Activated T-cell treated with anti-CD3 and anti-CD28 coated beads, Interleukin-2, amount 50 U/mL, for 72 hours (primary cell): ENCODE results near the gene JARID2. TPM values are rescaled to one million over a fixed set of nuclear protein-coding genes. Genes with fewer than 3 reads are reported as not detected.
"Not testable (repeated sequence)": the region's sequence is repeated elsewhere in the genome, so short reads cannot be mapped to it uniquely, and the experiment has no call there.

Source experiments
- ATAC-seq, 2 donors: fragments of 150-1000 bp; cut with Tn5 transposase; replicated peaks in 1 of 2; 2 replicates each; pipeline ENCODE4 v1.10.0; 2021; ENCODE audit warnings: moderate library complexity in 2 of 2, mild to moderate bottlenecking in 1 of 2
- DNase-seq, 2 donors: peaks; one replicate each; pipeline ENCODE4 v3.0.0; 2021 to 2022; ENCODE audit warnings: mixed read lengths in 1 of 2
- H3K27ac Mint-ChIP-seq: one replicate; pipeline ENCODE4 v1.8.0; 2022; ENCODE audit warnings: mild to moderate bottlenecking, moderate library complexity, mixed read lengths
- H3K27me3 Mint-ChIP-seq: one replicate; pipeline ENCODE4 v1.8.0; 2022; ENCODE audit warnings: low read depth, mixed read lengths
- H3K36me3 Mint-ChIP-seq, 2 donors: one replicate each; pipeline ENCODE4 v1.8.0; 2022; ENCODE audit warnings: mixed read lengths in 2 of 2, mild to moderate bottlenecking in 1 of 2; ENCODE audit not compliant: insufficient read depth in 2 of 2
- H3K4me1 Mint-ChIP-seq: one replicate; pipeline ENCODE4 v1.8.0; 2022; ENCODE audit warnings: low read depth, mixed read lengths
- H3K4me3 Mint-ChIP-seq, 2 donors: one replicate each; pipeline ENCODE4 v1.8.0; 2022; ENCODE audit warnings: mild to moderate bottlenecking in 2 of 2, mixed read lengths in 2 of 2, moderate library complexity in 2 of 2
- H3K9me3 Mint-ChIP-seq, 2 donors: one replicate each; pipeline ENCODE4 v1.8.0; 2022; ENCODE audit warnings: mixed read lengths in 2 of 2
- total RNA-seq, 2 donors: library from RNA; stranded (reverse); gene quantifications; one replicate each; pipeline ENCODE4 v1.2.3, GENCODE V29; 2022

Gene JARID2
- total RNA-seq, 2 donors from 2014 or later, result 37.9 to 53.0 TPM

GRCh38 chr6:15535495-15536197 is 289.8 kb downstream of the JARID2 start:
- no peak overlapping the region for H3K4me3 Mint-ChIP-seq
- H3K27me3 Mint-ChIP-seq, result no peaks in the 10 kb centered on the region
- peaks cover 2 to 9% of the 10 kb centered on the region in 2 donors for H3K36me3 Mint-ChIP-seq
- peak overlapping the region; percentile 22 for H3K27ac Mint-ChIP-seq
- peaks cover 6% of the 10 kb centered on the region for H3K4me1 Mint-ChIP-seq
- no peak for ATAC-seq
- no peak for DNase-seq
- no peaks in the 10 kb centered on the region for H3K9me3 Mint-ChIP-seq

GRCh38 chr6:15536198-15536955 is 290.5 kb downstream of the JARID2 start:
- Mint-ChIP-seq H3K4me1 (peaks cover 4% of the 10 kb centered on the region), H3K27me3 (no peaks in the 10 kb centered on the region), H3K4me3 (no peak overlapping the region), H3K27ac (peak overlapping the region; percentile 22), H3K9me3 (no peaks in the 10 kb centered on the region), H3K36me3 (peaks cover 0 to 9% of the 10 kb centered on the region in 2 donors)
- DNase-seq, result no peak
- ATAC-seq, result no peak

GRCh38 chr6:15538106-15538505 is 292.2 kb downstream of the JARID2 start:
- ATAC-seq, result no peak
- Mint-ChIP-seq H3K36me3 (peaks cover 0 to 2% of the 10 kb centered on the region in 2 donors), H3K4me1 (peaks cover 4% of the 10 kb centered on the region), H3K27ac (no peak overlapping the region), H3K9me3 (no peaks in the 10 kb centered on the region), H3K27me3 (no peaks in the 10 kb centered on the region), H3K4me3 (no peak overlapping the region)
- no peak for DNase-seq

- H3K9me3 Mint-ChIP-seq, result peaks cover 1 to 4% of the 10 kb centered on the region in 2 donors
- ATAC-seq (no peak), DNase-seq (no peak)
- H3K27ac Mint-ChIP-seq, result no peak overlapping the region
- H3K4me3 Mint-ChIP-seq, result no peak overlapping the region
- H3K36me3 Mint-ChIP-seq, result peaks cover 4 to 6% of the 10 kb centered on the region in 2 donors
- no peaks in the 10 kb centered on the region for H3K27me3 Mint-ChIP-seq
- H3K4me1 Mint-ChIP-seq, result peaks cover 1% of the 10 kb centered on the region
Measured at GRCh38 chr6:15538766-15539495, 293.1 kb downstream of the JARID2 start.

- ATAC-seq (no peak), DNase-seq (no peak)
- H3K27me3 Mint-ChIP-seq, result no peaks in the 10 kb centered on the region
- H3K9me3 Mint-ChIP-seq, result peaks cover 1 to 4% of the 10 kb centered on the region in 2 donors
- no peak overlapping the region for H3K27ac Mint-ChIP-seq
- no peak overlapping the region for H3K4me3 Mint-ChIP-seq
- no peaks in the 10 kb centered on the region for H3K4me1 Mint-ChIP-seq
- peaks cover 4 to 7% of the 10 kb centered on the region in 2 donors for H3K36me3 Mint-ChIP-seq
Measured at GRCh38 chr6:15539722-15540270, 293.9 kb downstream of the JARID2 start.

- DNase-seq, H3K27ac Mint-ChIP-seq, H3K9me3 Mint-ChIP-seq: not testable (repeated sequence)
Measured at GRCh38 chr6:15543332-15543917, 297.6 kb downstream of the JARID2 start.

GRCh38 chr6:15544321-15544900 is 298.5 kb downstream of the JARID2 start:
- DNase-seq, result no peak
- Mint-ChIP-seq H3K9me3 (peaks cover 1 to 4% of the 10 kb centered on the region in 2 donors), H3K4me1 (no peaks in the 10 kb centered on the region), H3K27me3 (no peaks in the 10 kb centered on the region), H3K27ac (no peak overlapping the region), H3K36me3 (peaks cover 6 to 7% of the 10 kb centered on the region in 2 donors), H3K4me3 (no peak overlapping the region)
- no peak for ATAC-seq

More at GRCh38 chr6:15543332-15543917, 297.6 kb downstream of the JARID2 start:
- ATAC-seq, H3K4me1 Mint-ChIP-seq, H3K27me3 Mint-ChIP-seq, H3K4me3 Mint-ChIP-seq, H3K36me3 Mint-ChIP-seq: not testable (repeated sequence)

GRCh38 chr6:15546591-15546990 is 300.7 kb downstream of the JARID2 start:
- peaks cover 1 to 4% of the 10 kb centered on the region in 2 donors for H3K9me3 Mint-ChIP-seq
- DNase-seq (no peak), ATAC-seq (no peak)
- peaks cover 6 to 7% of the 10 kb centered on the region in 2 donors for H3K36me3 Mint-ChIP-seq
- H3K27me3 Mint-ChIP-seq, result no peaks in the 10 kb centered on the region
- no peak overlapping the region for H3K4me3 Mint-ChIP-seq
- no peaks in the 10 kb centered on the region for H3K4me1 Mint-ChIP-seq
- no peak overlapping the region for H3K27ac Mint-ChIP-seq

- no peak overlapping the region for H3K4me3 Mint-ChIP-seq
- peaks cover 6 to 7% of the 10 kb centered on the region in 2 donors for H3K36me3 Mint-ChIP-seq
- H3K4me1 Mint-ChIP-seq, result no peaks in the 10 kb centered on the region
- ATAC-seq (no peak), DNase-seq (no peak)
- H3K27ac Mint-ChIP-seq, result no peak overlapping the region
- peaks cover 1 to 4% of the 10 kb centered on the region in 2 donors for H3K9me3 Mint-ChIP-seq
- no peaks in the 10 kb centered on the region for H3K27me3 Mint-ChIP-seq
Measured at GRCh38 chr6:15547400-15547799, 301.5 kb downstream of the JARID2 start.

- no peak for ATAC-seq
- Mint-ChIP-seq H3K9me3 (no peaks in the 10 kb centered on the region), H3K4me3 (no peak overlapping the region), H3K4me1 (no peaks in the 10 kb centered on the region), H3K27me3 (no peaks in the 10 kb centered on the region), H3K27ac (no peak overlapping the region), H3K36me3 (peaks cover 2% of the 10 kb centered on the region in 2 donors)
- no peak for DNase-seq
Measured at GRCh38 chr6:15549371-15549770, 303.5 kb downstream of the JARID2 start.

- no peak for ATAC-seq
- H3K9me3 Mint-ChIP-seq, result no peaks in the 10 kb centered on the region
- no peak for DNase-seq
- no peak overlapping the region for H3K4me3 Mint-ChIP-seq
- no peaks in the 10 kb centered on the region for H3K27me3 Mint-ChIP-seq
- H3K36me3 Mint-ChIP-seq, result peaks cover under 1 to 2% of the 10 kb centered on the region in 2 donors
- no peak overlapping the region for H3K27ac Mint-ChIP-seq
- no peaks in the 10 kb centered on the region for H3K4me1 Mint-ChIP-seq
Measured at GRCh38 chr6:15550546-15551123, 304.8 kb downstream of the JARID2 start.

- Mint-ChIP-seq H3K27ac (no peak overlapping the region), H3K4me1 (no peaks in the 10 kb centered on the region), H3K9me3 (no peaks in the 10 kb centered on the region), H3K27me3 (no peaks in the 10 kb centered on the region), H3K4me3 (no peak overlapping the region), H3K36me3 (no peaks in the 10 kb centered on the region)
- no peak for DNase-seq
- ATAC-seq, result no peak
Measured at GRCh38 chr6:15551262-15551661, 305.4 kb downstream of the JARID2 start.
